Measurements from ENCODE around the gene CTU2. TPM values are rescaled to one million over a fixed set of nuclear protein-coding genes. Genes with fewer than 3 reads are reported as not detected.
A peak's percentile ranks its signal among the peaks of the same experiment; 100 is the strongest.

The CTU2 gene
- polyA plus RNA-seq (2013) = 4.7 TPM

DNA sequence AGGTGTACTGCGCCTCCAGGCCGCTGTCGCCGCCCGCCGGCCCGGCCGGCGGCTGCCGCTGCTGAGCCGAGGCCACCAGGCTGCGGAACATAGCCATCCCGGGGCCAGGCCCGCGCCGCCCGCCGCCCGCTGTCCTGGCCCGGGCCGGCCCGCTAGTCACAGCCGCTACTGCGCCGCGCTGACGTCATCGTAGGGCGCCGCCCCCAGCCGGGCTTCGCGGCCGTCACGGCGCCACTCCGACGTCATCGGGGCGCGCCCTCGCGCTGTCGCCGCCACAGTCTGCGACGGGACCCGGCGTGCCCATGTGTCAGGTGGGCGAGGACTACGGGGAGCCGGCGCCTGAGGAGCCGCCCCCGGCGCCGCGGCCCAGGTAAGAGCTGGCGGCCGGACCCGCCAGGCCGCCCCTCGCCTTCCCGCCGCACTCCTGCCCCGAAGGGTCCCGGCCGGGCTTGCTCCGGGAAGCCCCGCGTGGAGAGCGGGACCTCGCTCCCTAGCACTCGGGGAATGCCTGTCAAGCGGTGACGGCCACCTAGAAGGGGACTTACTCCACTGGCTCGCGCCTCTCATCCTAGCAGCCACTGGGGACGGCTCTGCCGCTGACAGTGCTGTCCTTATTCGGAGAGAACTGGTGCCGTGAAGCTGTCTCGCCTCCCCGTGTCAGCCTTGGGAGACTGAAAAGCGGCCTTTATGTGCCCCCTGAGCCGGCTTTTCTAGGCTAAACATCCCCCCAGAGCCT is at the start of gene CTU2, which contains the start of gene RNF166:
Gene CTU2, plus strand, starts transcription at position 275 of the 736 bp plus-strand sequence. Its CDS starts 28 bp downstream, at position 303.
Gene RNF166, minus strand, starts transcription at position 180 of the 736 bp plus-strand sequence. Its CDS starts 83 bp downstream, at position 97.
- Histone ChIP-seq H3K27me3 (replicated peaks in 2 of 5; ENCODE audit: control insufficient read depth in 4 of 5, insufficient read depth in 5 of 5, low read length in 4 of 5) (no peaks in the 10 kb centered on the region), H3K4me3 (ENCODE audit: control insufficient read depth in 1 of 7, extremely low read depth in 1 of 7, insufficient read depth in 4 of 7, low read depth in 2 of 7, low read length in 6 of 7) (peak within 1 kb of the TSS; percentile 70 to 93 (median 87)), H3K4me1 (ENCODE audit: control extremely low read depth in 1 of 4, control insufficient read depth in 4 of 4, insufficient read depth in 4 of 4, low read length in 3 of 4) (peaks cover 9 to 59% (median 55%) of the 10 kb centered on the region in 4 experiments), H3K9me3 (ENCODE audit: control extremely low read depth in 1 of 5, control insufficient read depth in 4 of 5, insufficient read depth in 2 of 5, low read depth in 1 of 5, low read length in 4 of 5) (no peaks in the 10 kb centered on the region), H3K36me3 (ENCODE audit: control insufficient read depth in 4 of 4, insufficient read depth in 4 of 4, low read length in 3 of 4) (peaks cover 0 to 34% (median 3%) of the 10 kb centered on the region in 4 experiments), H3K27ac (ENCODE audit: insufficient read depth in 1 of 2, low read depth in 1 of 2, low read length in 2 of 2, poor library complexity in 1 of 2, severe bottlenecking in 2 of 2) (peak within 1 kb of the TSS; percentile 40 to 79)
- POLR2A ChIA-PET = interaction anchor here (0.6 to 1.5 kb wide), 2 partner anchors 14 to 215 kb away, joined by 3 to 6 read pairs; no protein-coding TSS in a partner anchor
- under 1% methylated on average over 80 of the region's 86 CpGs for WGBS (ENCODE audit: insufficient coverage)
- peak; percentile 88 to 92 (median 91) for DNase-seq
- CTCF ChIA-PET = interaction anchor here (3.0 to 3.4 kb wide), 2 partner anchors 18 to 21 kb away, joined by 11 to 14 read pairs; no protein-coding TSS in a partner anchor

DNA sequence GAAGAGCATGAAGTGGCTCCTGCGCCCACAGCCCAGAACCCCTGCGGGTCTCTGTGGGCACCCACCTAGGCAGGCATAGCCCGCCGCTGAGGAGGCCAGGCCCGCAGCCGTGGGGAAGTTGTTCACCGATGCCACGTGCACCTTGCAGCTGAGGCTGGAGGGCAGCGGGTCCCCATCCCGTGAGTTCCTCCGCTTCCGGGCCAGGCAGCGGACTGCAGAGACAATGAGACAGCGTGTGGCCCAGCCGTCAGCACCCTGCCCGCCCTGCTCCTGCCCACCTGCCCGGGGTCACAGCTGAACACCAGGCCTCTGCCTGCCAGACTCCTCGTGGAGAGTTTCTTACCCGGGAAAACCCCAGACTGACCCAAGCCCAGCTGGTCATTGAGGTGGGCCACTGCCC is 48.9 kb upstream of the CTU2 start:
- DNase-seq = no peak
- no peak overlapping the region for H3K4me3 ChIP-seq (ENCODE audit: control insufficient read depth in 1 of 7, extremely low read depth in 1 of 7, insufficient read depth in 4 of 7, low read depth in 2 of 7, low read length in 6 of 7)
- peaks cover 0 to 14% (median 5%) of the 10 kb centered on the region in 4 experiments for H3K4me1 ChIP-seq (ENCODE audit: control extremely low read depth in 1 of 4, control insufficient read depth in 4 of 4, insufficient read depth in 4 of 4, low read length in 3 of 4)
- 96% methylated on average over 19 of the region's 19 CpGs for WGBS (ENCODE audit: insufficient coverage)
- no peak overlapping the region for H3K27ac ChIP-seq (ENCODE audit: insufficient read depth in 1 of 2, low read depth in 1 of 2, low read length in 2 of 2, poor library complexity in 1 of 2, severe bottlenecking in 2 of 2)
- H3K9me3 ChIP-seq (ENCODE audit: control extremely low read depth in 1 of 5, control insufficient read depth in 4 of 5, insufficient read depth in 2 of 5, low read depth in 1 of 5, low read length in 4 of 5) = no peaks in the 10 kb centered on the region
- H3K27me3 ChIP-seq (replicated peaks in 2 of 5; ENCODE audit: control insufficient read depth in 4 of 5, insufficient read depth in 5 of 5, low read length in 4 of 5) = no peaks in the 10 kb centered on the region
- CTCF ChIA-PET = no interaction called here
- H3K36me3 ChIP-seq (ENCODE audit: control insufficient read depth in 4 of 4, insufficient read depth in 4 of 4, low read length in 3 of 4) = peaks cover 0 to 71% (median 24%) of the 10 kb centered on the region in 4 experiments
- POLR2A ChIA-PET = interaction anchor here (0.6 kb wide), 1 partner anchor 29 kb away, joined by 3 read pairs; no protein-coding TSS in a partner anchor

DNA sequence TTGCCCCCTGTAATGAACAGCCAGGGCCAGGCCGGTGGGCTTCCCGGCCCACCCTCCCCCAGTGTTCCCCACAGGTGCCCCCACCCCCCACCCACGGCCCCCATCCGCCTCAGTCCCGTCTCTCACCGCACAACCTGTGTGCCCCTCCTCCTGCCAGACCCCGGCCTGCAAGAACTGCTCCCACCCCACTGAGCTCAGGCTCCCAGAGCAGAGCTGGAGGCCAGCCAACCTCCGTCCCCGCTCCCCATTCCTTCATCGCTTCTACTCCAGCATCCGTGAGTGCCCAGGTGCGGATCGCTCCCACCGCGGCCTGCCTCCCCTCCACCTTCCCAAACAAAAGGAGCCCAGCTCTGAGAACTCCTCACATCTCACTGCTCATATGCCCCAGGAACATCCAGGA is 47.6 kb upstream of the CTU2 start:
- DNase-seq = no peak
- peaks cover 0 to 12% (median 11%) of the 10 kb centered on the region in 4 experiments for H3K4me1 ChIP-seq (ENCODE audit: control extremely low read depth in 1 of 4, control insufficient read depth in 4 of 4, insufficient read depth in 4 of 4, low read length in 3 of 4)
- CTCF ChIA-PET = interaction anchor here (0.9 kb wide), 1 partner anchor 45 kb away, joined by 3 read pairs; no protein-coding TSS in a partner anchor
- H3K36me3 ChIP-seq (ENCODE audit: control insufficient read depth in 4 of 4, insufficient read depth in 4 of 4, low read length in 3 of 4) = peaks cover 0 to 58% (median 22%) of the 10 kb centered on the region in 4 experiments
- no peak overlapping the region for H3K27ac ChIP-seq (ENCODE audit: insufficient read depth in 1 of 2, low read depth in 1 of 2, low read length in 2 of 2, poor library complexity in 1 of 2, severe bottlenecking in 2 of 2)
- no peaks in the 10 kb centered on the region for H3K27me3 ChIP-seq (replicated peaks in 2 of 5; ENCODE audit: control insufficient read depth in 4 of 5, insufficient read depth in 5 of 5, low read length in 4 of 5)
- H3K4me3 ChIP-seq (ENCODE audit: control insufficient read depth in 1 of 7, extremely low read depth in 1 of 7, insufficient read depth in 4 of 7, low read depth in 2 of 7, low read length in 6 of 7) = no peak overlapping the region
- POLR2A ChIA-PET = no interaction called here
- no peaks in the 10 kb centered on the region for H3K9me3 ChIP-seq (ENCODE audit: control extremely low read depth in 1 of 5, control insufficient read depth in 4 of 5, insufficient read depth in 2 of 5, low read depth in 1 of 5, low read length in 4 of 5)
- 95% methylated on average over 8 of the region's 15 CpGs for WGBS (ENCODE audit: insufficient coverage)

DNA sequence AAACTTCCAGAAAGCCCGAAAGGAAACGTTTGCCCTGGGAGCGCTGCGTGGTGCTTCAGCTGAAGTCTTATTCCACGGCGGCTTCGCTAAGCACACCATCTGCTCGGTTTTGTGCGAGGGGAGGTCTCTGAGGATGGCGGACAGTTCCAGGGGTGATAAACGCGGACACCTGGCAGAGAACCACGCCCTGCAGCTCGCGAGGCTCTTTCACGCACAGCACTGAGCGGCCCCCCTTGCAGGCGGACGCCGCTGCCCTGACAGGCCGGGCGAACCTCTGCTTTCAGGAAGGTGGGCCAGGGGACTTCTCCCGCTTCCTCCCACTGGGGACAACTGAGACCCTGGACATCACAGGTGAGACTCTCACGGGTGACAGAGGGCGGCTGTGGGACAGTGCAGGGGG is 47.1 kb upstream of the CTU2 start:
- WGBS (ENCODE audit: insufficient coverage) = 97% methylated on average over 23 of the region's 25 CpGs
- peaks cover 0 to 16% (median 15%) of the 10 kb centered on the region in 4 experiments for H3K4me1 ChIP-seq (ENCODE audit: control extremely low read depth in 1 of 4, control insufficient read depth in 4 of 4, insufficient read depth in 4 of 4, low read length in 3 of 4)
- H3K4me3 ChIP-seq (ENCODE audit: control insufficient read depth in 1 of 7, extremely low read depth in 1 of 7, insufficient read depth in 4 of 7, low read depth in 2 of 7, low read length in 6 of 7) = no peak overlapping the region
- ChIA-PET CTCF (interaction anchor here (0.9 kb wide), 1 partner anchor 45 kb away, joined by 3 read pairs; no protein-coding TSS in a partner anchor), POLR2A (no interaction called here)
- H3K27me3 ChIP-seq (replicated peaks in 2 of 5; ENCODE audit: control insufficient read depth in 4 of 5, insufficient read depth in 5 of 5, low read length in 4 of 5) = no peaks in the 10 kb centered on the region
- DNase-seq = no peak
- H3K9me3 ChIP-seq (ENCODE audit: control extremely low read depth in 1 of 5, control insufficient read depth in 4 of 5, insufficient read depth in 2 of 5, low read depth in 1 of 5, low read length in 4 of 5) = no peaks in the 10 kb centered on the region
- H3K27ac ChIP-seq (ENCODE audit: insufficient read depth in 1 of 2, low read depth in 1 of 2, low read length in 2 of 2, poor library complexity in 1 of 2, severe bottlenecking in 2 of 2) = no peak overlapping the region
- H3K36me3 ChIP-seq (ENCODE audit: control insufficient read depth in 4 of 4, insufficient read depth in 4 of 4, low read length in 3 of 4) = peaks cover 0 to 54% (median 20%) of the 10 kb centered on the region in 4 experiments

DNA sequence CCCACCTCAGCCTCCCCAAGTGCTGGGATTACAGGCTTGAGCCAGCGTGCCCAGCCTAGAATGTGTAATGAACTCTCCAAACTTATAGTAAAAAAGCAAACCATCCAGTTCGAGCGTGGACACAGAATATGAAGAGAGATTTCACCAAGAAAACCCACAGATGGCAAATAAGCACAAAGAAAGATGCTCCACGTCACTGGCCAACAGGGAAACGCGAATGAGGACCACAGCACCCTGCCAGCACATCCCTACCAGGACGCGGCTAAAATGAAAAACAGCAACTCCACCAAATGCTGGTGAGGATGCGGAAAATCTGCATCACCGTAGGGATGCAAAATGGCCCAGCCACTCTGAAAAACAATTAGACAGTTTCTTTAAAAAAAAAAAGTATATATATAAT is 44.8 kb upstream of the CTU2 start:
- ChIA-PET CTCF (no interaction called here), POLR2A (no interaction called here)
- Histone ChIP-seq H3K4me1 (ENCODE audit: control extremely low read depth in 1 of 4, control insufficient read depth in 4 of 4, insufficient read depth in 4 of 4, low read length in 3 of 4) (peaks cover 0 to 25% (median 15%) of the 10 kb centered on the region in 4 experiments), H3K27ac (ENCODE audit: insufficient read depth in 1 of 2, low read depth in 1 of 2, low read length in 2 of 2, poor library complexity in 1 of 2, severe bottlenecking in 2 of 2) (no peak overlapping the region), H3K36me3 (ENCODE audit: control insufficient read depth in 4 of 4, insufficient read depth in 4 of 4, low read length in 3 of 4) (peaks cover 0 to 37% (median 9%) of the 10 kb centered on the region in 4 experiments), H3K9me3 (ENCODE audit: control extremely low read depth in 1 of 5, control insufficient read depth in 4 of 5, insufficient read depth in 2 of 5, low read depth in 1 of 5, low read length in 4 of 5) (no peaks in the 10 kb centered on the region), H3K4me3 (ENCODE audit: control insufficient read depth in 1 of 7, extremely low read depth in 1 of 7, insufficient read depth in 4 of 7, low read depth in 2 of 7, low read length in 6 of 7) (peak overlapping the region in 1 of 7 experiments; percentile 63), H3K27me3 (replicated peaks in 2 of 5; ENCODE audit: control insufficient read depth in 4 of 5, insufficient read depth in 5 of 5, low read length in 4 of 5) (no peaks in the 10 kb centered on the region)
- no peak for DNase-seq
- 96% methylated on average over 5 of the region's 10 CpGs for WGBS (ENCODE audit: insufficient coverage)

DNA sequence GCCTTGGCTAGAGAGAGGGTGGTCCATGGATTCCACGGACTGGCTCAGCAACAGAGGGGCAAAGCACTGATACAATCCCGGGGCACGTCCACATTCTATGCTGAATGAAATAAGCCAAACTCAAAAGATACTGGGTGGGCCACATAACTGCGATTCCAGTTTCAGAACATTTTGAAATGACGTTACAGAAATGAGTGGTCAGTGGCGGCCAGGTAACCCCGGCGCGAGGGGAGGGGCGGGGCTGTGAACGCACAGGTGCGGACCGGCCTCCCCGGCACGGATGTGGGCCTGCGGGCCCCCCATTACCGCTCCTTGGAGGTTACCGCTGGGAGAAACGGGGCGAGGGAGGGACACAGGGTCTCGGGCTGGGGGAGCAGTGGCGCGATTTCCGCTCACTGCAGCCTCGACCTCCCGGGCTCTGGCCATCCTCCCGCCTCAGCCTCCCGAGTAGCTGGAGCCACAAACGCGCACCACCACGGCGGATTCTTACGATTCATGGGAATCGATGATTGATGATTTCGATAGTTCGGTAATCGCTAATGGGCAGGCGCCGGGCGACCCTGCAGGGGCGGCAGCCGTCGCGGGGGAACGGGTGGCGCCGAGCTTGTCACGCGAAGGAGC is 44.0 kb upstream of the CTU2 start:
- peaks cover 0 to 33% (median 7%) of the 10 kb centered on the region in 4 experiments for H3K36me3 ChIP-seq (ENCODE audit: control insufficient read depth in 4 of 4, insufficient read depth in 4 of 4, low read length in 3 of 4)
- H3K27ac ChIP-seq (ENCODE audit: insufficient read depth in 1 of 2, low read depth in 1 of 2, low read length in 2 of 2, poor library complexity in 1 of 2, severe bottlenecking in 2 of 2) = peak overlapping the region; percentile 54 to 89
- no peaks in the 10 kb centered on the region for H3K27me3 ChIP-seq (replicated peaks in 2 of 5; ENCODE audit: control insufficient read depth in 4 of 5, insufficient read depth in 5 of 5, low read length in 4 of 5)
- peaks cover 0 to 25% (median 15%) of the 10 kb centered on the region in 4 experiments for H3K4me1 ChIP-seq (ENCODE audit: control extremely low read depth in 1 of 4, control insufficient read depth in 4 of 4, insufficient read depth in 4 of 4, low read length in 3 of 4)
- no peak for DNase-seq
- WGBS (ENCODE audit: insufficient coverage) = 4% methylated on average over 41 of the region's 49 CpGs
- CTCF ChIA-PET = interaction anchor here (0.6 to 3.3 kb wide), 3 partner anchors 11 to 45 kb away, joined by 3 to 14 read pairs (median 4); no protein-coding TSS in a partner anchor
- no peaks in the 10 kb centered on the region for H3K9me3 ChIP-seq (ENCODE audit: control extremely low read depth in 1 of 5, control insufficient read depth in 4 of 5, insufficient read depth in 2 of 5, low read depth in 1 of 5, low read length in 4 of 5)
- POLR2A ChIA-PET = interaction anchor here (0.5 to 0.9 kb wide), 3 partner anchors 13 to 122 kb away, joined by 3 read pairs; no protein-coding TSS in a partner anchor
- peak overlapping the region; percentile 66 to 90 (median 82) for H3K4me3 ChIP-seq (ENCODE audit: control insufficient read depth in 1 of 7, extremely low read depth in 1 of 7, insufficient read depth in 4 of 7, low read depth in 2 of 7, low read length in 6 of 7)
